GM10248 (cell line): Measurements from ENCODE around the gene KCNQ1.

ENCODE experiments used
- CTCF ChIA-PET: fragments of 300-600 bp; sonication (Branson Sonifier 250); formaldehyde crosslinking; extraction: SDS; loops from one replicate; lab custom pipeline; 2021; ENCODE audit warnings: antibody characterized with exemption; lab: Yijun Ruan, JAX
- POLR2A ChIA-PET: fragments of 350-650 bp; sonication (Branson Sonifier 250); formaldehyde crosslinking; extraction: SDS; loops from one replicate; lab custom pipeline; 2020; ENCODE audit warnings: antibody characterized with exemption; lab: Yijun Ruan, JAX
- DNase-seq: peaks from one replicate; pipeline ENCODE4 v3.0.0; 2012; ENCODE audit errors: extremely low spot score
- TF ChIP-seq, protein P1 (sequence below): IDR thresholded peaks from 2 replicates; pipeline ENCODE4 v1.5.1; 2012; ENCODE audit warnings: mild to moderate bottlenecking, low read depth; ENCODE audit errors: extremely low read depth, missing control alignments, control extremely low read depth

Gene KCNQ1

DNA sequence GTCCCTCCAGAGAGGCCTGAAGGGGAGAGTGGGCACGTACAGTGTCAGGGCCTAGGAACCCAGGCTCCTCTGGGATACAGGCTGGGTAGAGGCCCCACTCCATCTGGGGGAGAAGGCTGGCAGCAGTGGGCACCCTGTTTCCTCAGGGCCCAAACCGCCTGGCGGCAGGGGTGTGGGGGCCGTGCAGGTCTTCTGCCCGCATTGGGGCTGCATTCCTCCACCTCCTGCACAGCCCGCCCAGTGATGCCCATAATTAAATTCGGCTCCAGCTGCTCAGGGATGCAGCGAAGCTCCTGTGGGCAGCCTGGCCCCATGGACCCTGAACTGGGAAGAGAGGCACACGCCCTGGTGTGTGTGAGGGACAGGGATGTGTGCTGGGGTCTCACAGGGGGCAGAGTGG, 219.6 kb downstream of the KCNQ1 start:
- CTCF ChIA-PET: interaction anchor here (1.2 kb wide), 1 partner anchor 12 kb away, joined by 4 read pairs; no protein-coding TSS in a partner anchor
- POLR2A ChIA-PET: no interaction called here
- TF ChIP-seq, protein P1, sequence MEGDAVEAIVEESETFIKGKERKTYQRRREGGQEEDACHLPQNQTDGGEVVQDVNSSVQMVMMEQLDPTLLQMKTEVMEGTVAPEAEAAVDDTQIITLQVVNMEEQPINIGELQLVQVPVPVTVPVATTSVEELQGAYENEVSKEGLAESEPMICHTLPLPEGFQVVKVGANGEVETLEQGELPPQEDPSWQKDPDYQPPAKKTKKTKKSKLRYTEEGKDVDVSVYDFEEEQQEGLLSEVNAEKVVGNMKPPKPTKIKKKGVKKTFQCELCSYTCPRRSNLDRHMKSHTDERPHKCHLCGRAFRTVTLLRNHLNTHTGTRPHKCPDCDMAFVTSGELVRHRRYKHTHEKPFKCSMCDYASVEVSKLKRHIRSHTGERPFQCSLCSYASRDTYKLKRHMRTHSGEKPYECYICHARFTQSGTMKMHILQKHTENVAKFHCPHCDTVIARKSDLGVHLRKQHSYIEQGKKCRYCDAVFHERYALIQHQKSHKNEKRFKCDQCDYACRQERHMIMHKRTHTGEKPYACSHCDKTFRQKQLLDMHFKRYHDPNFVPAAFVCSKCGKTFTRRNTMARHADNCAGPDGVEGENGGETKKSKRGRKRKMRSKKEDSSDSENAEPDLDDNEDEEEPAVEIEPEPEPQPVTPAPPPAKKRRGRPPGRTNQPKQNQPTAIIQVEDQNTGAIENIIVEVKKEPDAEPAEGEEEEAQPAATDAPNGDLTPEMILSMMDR: no peak
- no peak for DNase-seq

DNA sequence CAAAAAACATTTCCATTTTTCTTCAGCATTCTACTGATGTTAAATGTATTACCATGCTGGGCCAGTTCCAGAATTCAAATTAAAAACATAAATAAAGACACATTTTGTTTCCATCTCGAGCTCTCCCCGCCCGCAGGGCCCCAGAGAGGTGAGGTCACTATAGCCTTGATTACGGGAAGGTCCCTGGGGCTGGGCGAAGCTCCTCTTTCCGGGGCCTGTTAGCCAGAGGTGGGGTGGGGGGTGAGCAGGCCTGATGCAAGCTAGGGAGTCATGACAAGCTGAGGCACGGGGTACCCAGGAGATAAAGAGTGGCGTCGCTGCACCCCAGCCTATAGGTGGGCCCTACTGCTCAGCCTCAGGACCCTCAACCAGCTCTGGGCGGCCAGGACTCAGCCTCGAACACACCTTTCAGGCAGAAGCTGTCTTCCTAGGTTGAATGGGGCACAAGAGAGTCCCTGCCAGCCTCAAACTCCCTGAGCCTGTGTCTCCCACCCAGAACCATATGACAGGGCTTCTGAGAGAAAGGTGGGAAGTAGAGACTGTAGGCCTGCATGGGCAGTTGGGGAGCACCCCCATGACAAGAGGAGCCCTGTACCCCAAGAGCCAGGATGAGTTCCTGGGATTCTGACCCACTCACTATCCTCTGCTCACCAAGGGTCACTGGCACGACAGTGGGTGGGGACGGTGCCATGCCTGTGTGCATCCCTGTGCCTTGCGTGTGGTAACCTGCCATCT, 220.2 kb downstream of the KCNQ1 start:
- TF ChIP-seq, protein P1: no peak
- ChIA-PET CTCF (interaction anchor here (1.2 kb wide), 1 partner anchor 12 kb away, joined by 4 read pairs; no protein-coding TSS in a partner anchor), POLR2A (no interaction called here)
- no peak for DNase-seq

DNA sequence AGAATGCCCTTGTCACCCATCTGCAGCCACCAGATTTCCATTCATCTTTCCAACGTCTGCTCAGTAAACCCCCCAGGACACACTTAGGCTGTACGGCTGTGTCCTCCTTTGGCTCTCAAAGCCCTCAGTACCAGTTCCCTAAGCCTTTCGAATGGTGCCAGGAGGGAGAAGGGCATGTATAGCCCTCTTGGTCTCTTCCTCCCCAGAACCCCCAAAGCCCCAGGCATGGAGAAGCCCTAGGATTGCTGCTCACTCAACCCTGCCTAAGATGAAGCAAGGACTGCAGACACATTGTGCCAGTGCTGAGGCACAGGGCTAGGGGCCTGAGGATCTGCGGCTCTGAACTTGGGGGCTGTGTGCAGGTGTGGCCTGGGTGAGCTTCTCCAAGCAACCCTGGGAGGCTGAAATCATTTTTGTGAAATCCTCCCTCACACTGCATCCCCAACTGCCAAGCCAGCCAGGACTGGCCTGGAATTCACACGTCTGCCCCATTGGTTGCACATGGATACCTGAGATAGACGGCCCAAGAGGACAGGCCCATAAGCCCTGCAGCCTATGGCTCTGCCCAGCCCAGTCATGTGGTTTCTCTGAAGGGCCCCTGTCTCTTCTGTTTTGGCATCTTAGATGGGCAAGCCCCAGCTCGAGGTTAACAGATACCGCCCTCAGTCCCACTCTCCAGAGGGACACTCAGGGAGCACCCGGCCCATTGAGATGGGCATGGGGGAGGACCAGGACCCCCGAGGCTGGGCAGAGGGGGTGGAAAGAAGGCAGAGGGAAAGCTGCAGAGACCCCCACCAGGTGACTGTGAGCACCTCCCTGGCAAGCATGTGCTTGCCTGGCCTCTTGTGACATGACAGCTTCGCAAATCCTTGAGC, 221.0 kb downstream of the KCNQ1 start:
- POLR2A ChIA-PET: no interaction called here
- TF ChIP-seq, protein P1: no peak
- DNase-seq: no peak
- CTCF ChIA-PET: no interaction called here

DNA sequence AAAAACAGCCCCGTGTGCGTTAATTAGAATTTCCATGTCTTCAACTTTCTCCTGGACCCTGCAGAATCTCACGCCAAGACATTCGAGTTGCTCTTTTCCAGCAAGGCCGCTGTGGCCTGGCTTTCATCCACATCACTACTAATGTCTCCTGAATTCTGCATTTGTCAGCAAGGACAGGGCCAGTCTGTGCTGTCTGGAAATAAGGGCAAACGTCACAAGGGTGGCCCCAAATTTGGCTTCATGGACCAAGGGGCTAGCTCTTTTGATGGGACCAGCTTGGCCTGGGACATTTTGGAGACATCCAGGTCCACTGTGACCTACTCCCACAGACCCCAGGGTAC, 221.6 kb downstream of the KCNQ1 start:
- POLR2A ChIA-PET: no interaction called here

DNA sequence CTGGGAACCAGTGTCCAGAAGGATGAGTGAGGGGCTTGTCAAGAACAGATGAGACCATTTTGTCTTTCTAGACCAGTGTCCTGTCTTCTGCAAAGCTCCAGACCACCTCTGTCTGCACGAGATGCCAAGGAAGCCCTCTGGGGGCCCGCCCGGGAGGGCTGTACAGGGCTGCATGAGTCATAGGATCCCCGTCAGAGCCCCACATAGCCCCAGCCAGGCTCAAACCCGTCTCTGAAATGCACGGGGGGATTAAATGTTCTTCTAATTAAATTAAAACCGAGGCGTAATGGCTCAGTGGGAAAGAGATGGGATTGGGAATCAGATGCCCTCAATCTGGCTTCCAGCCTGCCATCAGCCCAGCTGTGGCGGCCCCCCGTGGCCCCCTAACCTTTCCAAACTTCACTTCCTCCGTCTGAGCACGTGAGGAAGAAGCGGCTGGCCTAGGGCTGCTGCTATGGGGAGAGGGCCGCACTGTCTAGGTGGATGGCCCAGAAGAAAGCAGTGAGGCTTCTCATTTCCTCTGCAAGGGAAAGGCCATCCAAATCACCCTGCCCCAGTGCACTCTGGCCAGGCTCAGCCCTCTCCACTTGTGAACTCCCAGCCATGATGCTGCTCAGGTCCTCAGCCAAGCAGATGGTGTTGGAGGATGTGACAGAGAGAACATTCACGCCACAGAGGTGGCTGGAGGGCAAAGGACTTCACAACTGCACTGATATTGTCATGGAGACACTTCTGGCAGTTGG, 222.2 kb downstream of the KCNQ1 start:
- ChIA-PET CTCF (no interaction called here), POLR2A (no interaction called here)
- TF ChIP-seq, protein P1: no peak
- no peak for DNase-seq

More for the DNA sequence above, 221.6 kb downstream of the KCNQ1 start:
- no peak for DNase-seq
- CTCF ChIA-PET: no interaction called here
- TF ChIP-seq, protein P1: no peak

DNA sequence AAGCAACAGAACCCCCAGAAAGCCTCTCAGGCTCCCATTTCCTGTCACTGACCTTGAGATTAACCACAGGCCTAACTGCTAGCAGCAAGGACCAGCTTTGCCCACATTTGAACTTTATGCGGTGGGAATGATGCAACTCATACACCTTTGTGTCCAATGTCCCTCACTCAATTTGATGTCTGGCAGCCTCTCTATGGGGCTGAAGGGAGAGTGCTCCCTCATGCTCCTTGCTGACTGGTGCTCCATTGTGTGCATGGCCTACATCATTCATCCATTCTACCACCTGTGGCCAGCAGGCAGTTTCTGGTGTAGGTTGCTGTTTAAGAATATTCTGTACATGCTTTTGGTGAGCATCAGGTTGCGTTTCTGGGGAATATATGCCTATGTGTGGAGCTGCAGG, 223.1 kb downstream of the KCNQ1 start:
- POLR2A ChIA-PET: no interaction called here

More for the DNA sequence above, 223.1 kb downstream of the KCNQ1 start:
- CTCF ChIA-PET: no interaction called here
- DNase-seq: no peak
- TF ChIP-seq, protein P1: no peak
